K562 (cell line): ENCODE measurements around the gene CHST15. TPM values are rescaled to one million over a fixed set of nuclear protein-coding genes. Genes with fewer than 3 reads are reported as not detected.

ENCODE experiments used
- ATAC-seq: fragments of 200-7000 bp; cut with Tn5 transposase; 3 replicates; pipeline ENCODE4 v1.9.1; 2020; ENCODE audit warnings: moderate library complexity
- BruUV-seq: library from RNA; stranded (reverse); fragments of 400-500 nt; replicated peaks from 2 replicates; lab custom pipeline; 2021; lab: Mats Ljungman, UMichigan
- CTCF ChIA-PET: fragments of 300-600 bp; formaldehyde crosslinking; extraction: SDS; loops from one replicate; lab custom pipeline; 2021; ENCODE audit warnings: low intra/inter-chr PET ratio; lab: Yijun Ruan, JAX
- POLR2A ChIA-PET: fragments of 300-600, 350-650 bp; sonication (Branson Sonifier 250); formaldehyde crosslinking; extraction: SDS; loops from one replicate; lab custom pipeline; 2021; ENCODE audit warnings: antibody characterized with exemption, inconsistent platforms; lab: Yijun Ruan, JAX
- DNase-seq, 4 experiments: peaks; one replicate each; pipeline versions ENCODE4 v3.0.0 to v3.0.0-alpha.2; 2011 to 2018; ENCODE audit warnings: low spot score in 3 of 4, mixed read lengths in 3 of 4; ENCODE audit errors: extremely low read depth in 1 of 4
- FAIRE-seq: peaks from 2 replicates; lab custom pipeline; 2011; peaks lifted over from hg19 to GRCh38; lab: Jason Lieb, UNC
- H2AFZ ChIP-seq: 2 replicates; pipeline ENCODE4 v1.6.0; 2011; ENCODE audit warnings: low read depth, low read length, control low read depth, inconsistent platforms
- H3K27ac ChIP-seq: fragments of 200-600 bp; 3 replicates; pipeline ENCODE4 v1.8.0; 2011; ENCODE audit warnings: low read depth, mild to moderate bottlenecking, control low read depth, inconsistent platforms, low read length, moderate library complexity, mixed read lengths; ENCODE audit errors: extremely low read depth
- H3K27me3 ChIP-seq, 2 experiments: fragments of 300-600 bp in 1 of 2; 2 replicates in 1 of 2; 3 replicates in 1 of 2; pipeline versions ENCODE4 v1.6.0 to v1.8.0; 2011; ENCODE audit warnings: inconsistent platforms in 2 of 2, low read length in 2 of 2, mild to moderate bottlenecking in 1 of 2, mixed read lengths in 1 of 2, moderate library complexity in 1 of 2; ENCODE audit not compliant: control insufficient read depth in 2 of 2, insufficient read depth in 2 of 2
- H3K36me3 ChIP-seq: fragments of 300-600 bp; 3 replicates; pipeline ENCODE4 v1.8.0; 2011; ENCODE audit warnings: mild to moderate bottlenecking, low read length, inconsistent platforms; ENCODE audit not compliant: control insufficient read depth, insufficient read depth
- H3K4me1 ChIP-seq, 2 experiments: fragments of 200-600 bp in 1 of 2; replicated peaks in 1 of 2; 2 replicates in 1 of 2; 3 replicates in 1 of 2; pipeline versions ENCODE4 v1.5.1 to v1.8.0; 2011; ENCODE audit warnings: inconsistent platforms in 2 of 2, low read length in 2 of 2, mild to moderate bottlenecking in 1 of 2, mixed read lengths in 1 of 2, moderate library complexity in 1 of 2; ENCODE audit not compliant: control insufficient read depth in 2 of 2, insufficient read depth in 2 of 2
- H3K4me2 ChIP-seq: 2 replicates; pipeline ENCODE4 v1.6.1; 2011; ENCODE audit warnings: low read length, control low read depth, inconsistent platforms, mixed read lengths; ENCODE audit not compliant: insufficient read depth
- H3K4me3 ChIP-seq: fragments of 200-600 bp; sonication (generic), shearing (Covaris generic); 2 replicates; pipeline ENCODE4 v1.5.1; 2016; ENCODE audit warnings: control low read depth, inconsistent platforms
- H3K79me2 ChIP-seq: fragments of 200-600 bp; 3 replicates; pipeline ENCODE4 v1.8.0; 2011; ENCODE audit warnings: low read length, inconsistent platforms; ENCODE audit not compliant: control insufficient read depth, insufficient read depth
- H3K9ac ChIP-seq, 2 experiments: 2 replicates each; pipeline versions ENCODE4 v1.6.0 to v1.6.1; 2011; ENCODE audit warnings: low read depth in 2 of 2, low read length in 2 of 2, control low read depth in 1 of 2, inconsistent platforms in 1 of 2, mild to moderate bottlenecking in 1 of 2, mixed read lengths in 1 of 2; ENCODE audit not compliant: insufficient read depth in 1 of 2
- H3K9me1 ChIP-seq: one replicate; pipeline ENCODE4 v1.6.0; 2011; ENCODE audit warnings: inconsistent platforms, mild to moderate bottlenecking, low read length, moderate library complexity; ENCODE audit not compliant: control insufficient read depth, insufficient read depth
- H3K9me3 ChIP-seq: replicated peaks from 2 replicates; pipeline ENCODE4 v1.5.1; 2011; ENCODE audit warnings: low read depth, low read length, inconsistent platforms; ENCODE audit not compliant: control insufficient read depth, insufficient read depth
- H4K20me1 ChIP-seq: replicated peaks from 2 replicates; pipeline ENCODE4 v1.6.1; 2011; ENCODE audit warnings: low read length, inconsistent platforms, mixed read lengths; ENCODE audit not compliant: control insufficient read depth, insufficient read depth
- ELF1 ChIP-seq: fragments of 200-800 bp; sonication (Bioruptor generic); IDR thresholded peaks from 2 replicates; pipeline ENCODE4 v1.6.1; 2016; ENCODE audit warnings: missing genetic modification characterization, missing compliant biosample characterization
- ETV5 ChIP-seq: sonication (generic); formaldehyde crosslinking; IDR thresholded peaks from 2 replicates; pipeline ENCODE4 v1.4.0; 2020; ENCODE audit warnings: low read depth, mild to moderate bottlenecking, missing genetic modification reagents
- HSF4 ChIP-seq: fragments of 250-450 bp; sonication (Bioruptor Pico); IDR thresholded peaks from 2 replicates; pipeline ENCODE4 v2.1.2; 2022; ENCODE audit warnings: mild to moderate bottlenecking, moderate library complexity, borderline replicate concordance
- MEF2D ChIP-seq: conservative IDR thresholded peaks from 2 replicates; pipeline ENCODE4 v1.6.1; 2016; ENCODE audit warnings: low read depth, missing genetic modification characterization, missing compliant biosample characterization
- NEUROD1 ChIP-seq: fragments of 150-350 bp; IDR thresholded peaks from 2 replicates; pipeline ENCODE4 v1.6.1; 2014; ENCODE audit warnings: borderline replicate concordance, low read length, low read depth; ENCODE audit not compliant: partially characterized antibody
- NR3C1 ChIP-seq: sonication (generic); formaldehyde crosslinking; IDR thresholded peaks from 2 replicates; pipeline ENCODE4 v1.8.1; 2022; ENCODE audit warnings: missing genetic modification reagents
- NR4A1 ChIP-seq, 2 experiments: fragments of 250-450 bp in 1 of 2; fragments of 450-650 bp in 1 of 2; sonication (Bioruptor Pico) in 1 of 2; IDR thresholded peaks; 2 replicates each; pipeline versions ENCODE4 v1.4.0 to v1.6.1; 2016 to 2020; ENCODE audit warnings: mild to moderate bottlenecking in 2 of 2, missing compliant biosample characterization in 1 of 2, missing genetic modification characterization in 1 of 2, moderate library complexity in 1 of 2
- NRF1 ChIP-seq, 2 experiments: fragments of 450-650 bp; IDR thresholded peaks in 1 of 2; conservative IDR thresholded peaks in 1 of 2; 2 replicates each; pipeline ENCODE4 v1.6.1; 2014; ENCODE audit warnings: mild to moderate bottlenecking in 2 of 2
- PHF8 ChIP-seq: fragments of 200-600 bp; sonication (generic); IDR thresholded peaks from 2 replicates; pipeline ENCODE4 v1.6.1; 2012; ENCODE audit warnings: mixed run types, mild to moderate bottlenecking, inconsistent platforms, low read length, moderate library complexity, borderline replicate concordance
- SMAD4 ChIP-seq: fragments of 250-450 bp; sonication (Bioruptor Pico); conservative IDR thresholded peaks from 2 replicates; pipeline ENCODE4 v1.8.0; 2021; ENCODE audit warnings: inconsistent platforms, mild to moderate bottlenecking, moderate library complexity
- TBP ChIP-seq: optimal IDR thresholded peaks from 2 replicates; pipeline ENCODE3; 2011; ENCODE audit warnings: low read depth, low read length, improper control_type of control experiment
- TSC22D4 ChIP-seq: fragments of 450-650 bp; IDR thresholded peaks from 2 replicates; pipeline ENCODE4 v1.6.1; 2016; ENCODE audit warnings: missing genetic modification characterization, missing biosample characterization, control low read depth
- WGBS: fragments of 100-300 bp; shearing (Covaris generic); methylation state at CpG from one replicate; pipeline ENCODE4 v1.1.6; 2016; ENCODE audit warnings: low coverage, mixed read lengths; ENCODE audit not compliant: insufficient coverage; ENCODE audit errors: missing lambda C conversion rate; 5-methylcytosine and 5-hydroxymethylcytosine counted together
- in situ Hi-C: fragments of 300-500 bp; cut with MboI; formaldehyde crosslinking; loops from 4 replicates; pipeline ENCODE4 v1.15.0; 2018; ENCODE audit warnings: inconsistent platforms, mixed read lengths
- intact Hi-C: fragments of 100-400 bp; cut with micrococcal nuclease; formaldehyde crosslinking; loops from 2 replicates; pipeline ENCODE4 v1.14.2; 2022
- polyA plus RNA-seq, 8 experiments: library from polyadenylated mRNA; depleted of rRNA in 4 of 8; stranded (reverse) in 5 of 8; unstranded in 3 of 8; fragments of >200 nt; fragmentation: Nextera tagmentation in 2 of 8; fragmentation: Illumina TruSeq in 1 of 8; extraction: Ambion mirVana in 2 of 8; extraction: Trizol in 1 of 8; gene quantifications; 2 replicates each; pipeline versions ENCODE4 v1.2.1 to v1.2.3, GENCODE V29; 2011 to 2014; ENCODE audit warnings: inconsistent platforms in 1 of 8, missing spikeins in 1 of 8
- total RNA-seq, 7 experiments: library from RNA; depleted of rRNA in 6 of 7; stranded (reverse); fragments of >200 nt in 6 of 7; fragmentation: Illumina TruSeq in 2 of 7; extraction: Trizol in 2 of 7; gene quantifications; 2 replicates each; pipeline versions ENCODE4 v1.2.1 to v1.2.3, GENCODE V29; 2011 to 2021; ENCODE audit warnings: low replicate concordance in 1 of 7
- TF ChIP-seq, protein P1 (sequence below): sonication (generic); formaldehyde crosslinking; IDR thresholded peaks from 2 replicates; pipeline ENCODE4 v1.8.0; 2023; ENCODE audit warnings: mild to moderate bottlenecking, missing genetic modification reagents
- TF ChIP-seq, protein P2 (sequence below): IDR thresholded peaks from 3 replicates; pipeline ENCODE4 v1.6.1; 2011; ENCODE audit warnings: borderline replicate concordance, mild to moderate bottlenecking, moderate library complexity; ENCODE audit not compliant: insufficient read length; ENCODE audit errors: extremely low read depth

Gene CHST15
- total and polyA plus RNA-seq, 9 of the 15 experiments (the other 6 are each of a cell fraction or from before 2014, with no cell fraction given) = 0.04 to 0.16 (median 0.08) TPM

GRCh38 chr10:124036746-124037145 is 56.7 kb downstream of the CHST15 start (continued):
- no peak for TF ChIP-seq ELF1 (tag)
- no peak for TF ChIP-seq PHF8
- no peak for TF ChIP-seq HSF4 (CRISPR knock-in tag)
- TF ChIP-seq NEUROD1 = no peak
- no peak for TF ChIP-seq NR3C1
- TF ChIP-seq TSC22D4 (tag) = no peak
- no peak for TF ChIP-seq ETV5 (CRISPR knock-in tag)
- no peak for TF ChIP-seq SMAD4
- no peak for TF ChIP-seq TBP
- no peak for TF ChIP-seq NR4A1 (CRISPR knock-in tag; IDR thresholded peaks at IDR 0.05)
- no peak for TF ChIP-seq NR4A1 (tag; IDR thresholded peaks at IDR 0.05)
- no peak for TF ChIP-seq MEF2D (tag)

GRCh38 chr10:124035928-124036558 is 57.4 kb downstream of the CHST15 start:
- intact Hi-C loops (no loop called here), in situ Hi-C loops (no loop called here)
- Histone ChIP-seq H3K27me3 (peaks cover 3 to 21% of the 10 kb centered on the region in 2 experiments; a peak in 3 of 5 replicates), H3K79me2 (no peaks in the 10 kb centered on the region), H3K4me3 (no peak overlapping the region), H3K27ac (no peak overlapping the region), H3K4me1 (peaks cover 8 to 12% of the 10 kb centered on the region in 2 experiments; a peak in 4 of 5 replicates), H3K36me3 (no peaks in the 10 kb centered on the region), H3K9ac (no peak overlapping the region; a peak in 1 of 4 replicates), H2AFZ (no peak overlapping the region), H3K4me2 (no peak overlapping the region; the same call in 1 of the 2 replicates), H3K9me3 (no peaks in the 10 kb centered on the region), H3K9me1 (no peaks in the 10 kb centered on the region), H4K20me1 (no peaks in the 10 kb centered on the region; the same call in 1 of the 2 replicates)
- CTCF ChIA-PET = no interaction called here
- ATAC-seq = peak; percentile 92
- WGBS = 9% methylated on average over 15 of the region's 21 CpGs
- DNase-seq = peak; percentile 12 to 61 (median 30)
- no peak for FAIRE-seq
- BruUV-seq = no TSS peak
- POLR2A ChIA-PET = interaction anchor here (0.7 kb wide), 1 partner anchor 25 kb away, joined by 3 read pairs; no protein-coding TSS in a partner anchor
- TF ChIP-seq, protein P1, sequence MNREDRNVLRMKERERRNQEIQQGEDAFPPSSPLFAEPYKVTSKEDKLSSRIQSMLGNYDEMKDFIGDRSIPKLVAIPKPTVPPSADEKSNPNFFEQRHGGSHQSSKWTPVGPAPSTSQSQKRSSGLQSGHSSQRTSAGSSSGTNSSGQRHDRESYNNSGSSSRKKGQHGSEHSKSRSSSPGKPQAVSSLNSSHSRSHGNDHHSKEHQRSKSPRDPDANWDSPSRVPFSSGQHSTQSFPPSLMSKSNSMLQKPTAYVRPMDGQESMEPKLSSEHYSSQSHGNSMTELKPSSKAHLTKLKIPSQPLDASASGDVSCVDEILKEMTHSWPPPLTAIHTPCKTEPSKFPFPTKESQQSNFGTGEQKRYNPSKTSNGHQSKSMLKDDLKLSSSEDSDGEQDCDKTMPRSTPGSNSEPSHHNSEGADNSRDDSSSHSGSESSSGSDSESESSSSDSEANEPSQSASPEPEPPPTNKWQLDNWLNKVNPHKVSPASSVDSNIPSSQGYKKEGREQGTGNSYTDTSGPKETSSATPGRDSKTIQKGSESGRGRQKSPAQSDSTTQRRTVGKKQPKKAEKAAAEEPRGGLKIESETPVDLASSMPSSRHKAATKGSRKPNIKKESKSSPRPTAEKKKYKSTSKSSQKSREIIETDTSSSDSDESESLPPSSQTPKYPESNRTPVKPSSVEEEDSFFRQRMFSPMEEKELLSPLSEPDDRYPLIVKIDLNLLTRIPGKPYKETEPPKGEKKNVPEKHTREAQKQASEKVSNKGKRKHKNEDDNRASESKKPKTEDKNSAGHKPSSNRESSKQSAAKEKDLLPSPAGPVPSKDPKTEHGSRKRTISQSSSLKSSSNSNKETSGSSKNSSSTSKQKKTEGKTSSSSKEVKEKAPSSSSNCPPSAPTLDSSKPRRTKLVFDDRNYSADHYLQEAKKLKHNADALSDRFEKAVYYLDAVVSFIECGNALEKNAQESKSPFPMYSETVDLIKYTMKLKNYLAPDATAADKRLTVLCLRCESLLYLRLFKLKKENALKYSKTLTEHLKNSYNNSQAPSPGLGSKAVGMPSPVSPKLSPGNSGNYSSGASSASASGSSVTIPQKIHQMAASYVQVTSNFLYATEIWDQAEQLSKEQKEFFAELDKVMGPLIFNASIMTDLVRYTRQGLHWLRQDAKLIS (CRISPR knock-in tag) = no peak
- peak; percentile 34 to 52; a peak in 2 of 4 replicates for TF ChIP-seq NRF1 (conservative IDR thresholded peaks at IDR 0.05 in 1 of 2, IDR thresholded peaks at IDR 0.05 in 1 of 2)
- TF ChIP-seq, protein P2, sequence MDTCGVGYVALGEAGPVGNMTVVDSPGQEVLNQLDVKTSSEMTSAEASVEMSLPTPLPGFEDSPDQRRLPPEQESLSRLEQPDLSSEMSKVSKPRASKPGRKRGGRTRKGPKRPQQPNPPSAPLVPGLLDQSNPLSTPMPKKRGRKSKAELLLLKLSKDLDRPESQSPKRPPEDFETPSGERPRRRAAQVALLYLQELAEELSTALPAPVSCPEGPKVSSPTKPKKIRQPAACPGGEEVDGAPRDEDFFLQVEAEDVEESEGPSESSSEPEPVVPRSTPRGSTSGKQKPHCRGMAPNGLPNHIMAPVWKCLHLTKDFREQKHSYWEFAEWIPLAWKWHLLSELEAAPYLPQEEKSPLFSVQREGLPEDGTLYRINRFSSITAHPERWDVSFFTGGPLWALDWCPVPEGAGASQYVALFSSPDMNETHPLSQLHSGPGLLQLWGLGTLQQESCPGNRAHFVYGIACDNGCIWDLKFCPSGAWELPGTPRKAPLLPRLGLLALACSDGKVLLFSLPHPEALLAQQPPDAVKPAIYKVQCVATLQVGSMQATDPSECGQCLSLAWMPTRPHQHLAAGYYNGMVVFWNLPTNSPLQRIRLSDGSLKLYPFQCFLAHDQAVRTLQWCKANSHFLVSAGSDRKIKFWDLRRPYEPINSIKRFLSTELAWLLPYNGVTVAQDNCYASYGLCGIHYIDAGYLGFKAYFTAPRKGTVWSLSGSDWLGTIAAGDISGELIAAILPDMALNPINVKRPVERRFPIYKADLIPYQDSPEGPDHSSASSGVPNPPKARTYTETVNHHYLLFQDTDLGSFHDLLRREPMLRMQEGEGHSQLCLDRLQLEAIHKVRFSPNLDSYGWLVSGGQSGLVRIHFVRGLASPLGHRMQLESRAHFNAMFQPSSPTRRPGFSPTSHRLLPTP = no peak
